GM12878 (cell line): ENCODE data around the gene ALX4.

Source experiments
- BMI1 ChIP-seq: fragments of 450-650 bp; IDR thresholded peaks from 2 replicates; pipeline ENCODE4 v1.6.1; 2016; ENCODE audit warnings: mild to moderate bottlenecking, moderate library complexity, borderline replicate concordance
- CREM ChIP-seq: IDR thresholded peaks from 2 replicates; pipeline ENCODE4 v1.6.1; 2014; ENCODE audit warnings: antibody characterized with exemption, low read depth
- RCOR1 ChIP-seq: conservative IDR thresholded peaks from 2 replicates; pipeline ENCODE4 v1.6.1; 2012; ENCODE audit warnings: low read depth, low read length, improper control_type of control experiment
- TCF7 ChIP-seq: IDR thresholded peaks from 2 replicates; pipeline ENCODE4 v1.6.1; 2014; ENCODE audit warnings: antibody characterized with exemption, borderline replicate concordance
- TF ChIP-seq, protein P1 (sequence below), 3 experiments: IDR thresholded peaks in 2 of 3; conservative IDR thresholded peaks in 1 of 3; 2 replicates each; pipeline ENCODE4 v1.5.1; 2011; ENCODE audit warnings: low read depth in 3 of 3, low read length in 3 of 3, mild to moderate bottlenecking in 3 of 3, control low read depth in 2 of 3, moderate library complexity in 2 of 3, inconsistent platforms in 1 of 3, mixed read lengths in 1 of 3; ENCODE audit not compliant: control insufficient read depth in 2 of 3, insufficient read depth in 1 of 3; ENCODE audit errors: extremely low read depth in 1 of 3
- TF ChIP-seq, protein P2 (sequence below): IDR thresholded peaks from 2 replicates; pipeline ENCODE4 v1.6.1; 2011; ENCODE audit warnings: low read depth, mild to moderate bottlenecking, low read length, moderate library complexity, borderline replicate concordance; ENCODE audit errors: extremely low read depth

DNA sequence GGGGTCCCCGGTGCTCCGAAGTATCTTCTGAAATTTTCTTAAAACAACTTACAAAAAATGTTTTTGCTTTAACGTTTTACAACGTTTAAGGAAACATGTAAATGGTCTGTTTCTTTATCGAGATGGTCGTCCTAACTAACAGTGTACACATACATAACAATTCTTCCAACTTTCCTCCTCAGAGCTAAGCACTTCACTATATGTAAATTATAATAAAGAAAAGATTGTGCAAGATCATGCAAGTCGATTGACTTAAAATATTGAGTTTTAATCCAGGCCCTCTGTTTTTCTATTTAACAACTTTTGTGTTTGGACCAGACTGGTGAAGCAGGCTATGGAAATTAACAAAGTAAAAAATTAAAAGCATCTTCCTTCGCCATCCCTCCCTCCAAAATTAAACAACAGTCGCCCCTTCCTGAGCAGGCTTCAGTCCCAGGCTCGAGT lies 4.9 kb downstream of the ALX4 start:
- TF ChIP-seq CREM (no peak), RCOR1 (no peak), BMI1 (no peak; the same call in 1 of the 2 replicates), TCF7 (no peak)
- TF ChIP-seq, protein P1, sequence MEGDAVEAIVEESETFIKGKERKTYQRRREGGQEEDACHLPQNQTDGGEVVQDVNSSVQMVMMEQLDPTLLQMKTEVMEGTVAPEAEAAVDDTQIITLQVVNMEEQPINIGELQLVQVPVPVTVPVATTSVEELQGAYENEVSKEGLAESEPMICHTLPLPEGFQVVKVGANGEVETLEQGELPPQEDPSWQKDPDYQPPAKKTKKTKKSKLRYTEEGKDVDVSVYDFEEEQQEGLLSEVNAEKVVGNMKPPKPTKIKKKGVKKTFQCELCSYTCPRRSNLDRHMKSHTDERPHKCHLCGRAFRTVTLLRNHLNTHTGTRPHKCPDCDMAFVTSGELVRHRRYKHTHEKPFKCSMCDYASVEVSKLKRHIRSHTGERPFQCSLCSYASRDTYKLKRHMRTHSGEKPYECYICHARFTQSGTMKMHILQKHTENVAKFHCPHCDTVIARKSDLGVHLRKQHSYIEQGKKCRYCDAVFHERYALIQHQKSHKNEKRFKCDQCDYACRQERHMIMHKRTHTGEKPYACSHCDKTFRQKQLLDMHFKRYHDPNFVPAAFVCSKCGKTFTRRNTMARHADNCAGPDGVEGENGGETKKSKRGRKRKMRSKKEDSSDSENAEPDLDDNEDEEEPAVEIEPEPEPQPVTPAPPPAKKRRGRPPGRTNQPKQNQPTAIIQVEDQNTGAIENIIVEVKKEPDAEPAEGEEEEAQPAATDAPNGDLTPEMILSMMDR (IDR thresholded peaks at IDR 0.05 in 2 of 3, conservative IDR thresholded peaks at IDR 0.05 in 1 of 3; ENCODE audit: control insufficient read depth in 2 of 3, extremely low read depth in 1 of 3, insufficient read depth in 1 of 3, low read depth in 3 of 3, low read length in 3 of 3): no peak
- TF ChIP-seq, protein P2, sequence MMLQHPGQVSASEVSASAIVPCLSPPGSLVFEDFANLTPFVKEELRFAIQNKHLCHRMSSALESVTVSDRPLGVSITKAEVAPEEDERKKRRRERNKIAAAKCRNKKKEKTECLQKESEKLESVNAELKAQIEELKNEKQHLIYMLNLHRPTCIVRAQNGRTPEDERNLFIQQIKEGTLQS: no peak
